K562 (cell line): ENCODE results near the gene C5orf52. TPM values are rescaled to one million over a fixed set of nuclear protein-coding genes. Genes with fewer than 3 reads are reported as not detected.

Source experiments
- MGA ChIP-seq: fragments of 450-650 bp; IDR thresholded peaks from 2 replicates; pipeline ENCODE4 v1.6.1; 2016; ENCODE audit warnings: mild to moderate bottlenecking, moderate library complexity
- MTF1 ChIP-seq: fragments of 250-450 bp; sonication (Bioruptor Pico); IDR thresholded peaks from 2 replicates; pipeline ENCODE4 v1.9.0; 2021; ENCODE audit warnings: moderate library complexity, mild to moderate bottlenecking, inconsistent platforms, borderline replicate concordance
- polyA plus RNA-seq, 8 experiments: library from polyadenylated mRNA; depleted of rRNA in 4 of 8; stranded (reverse) in 5 of 8; unstranded in 3 of 8; fragments of >200 nt; fragmentation: Nextera tagmentation in 2 of 8; fragmentation: Illumina TruSeq in 1 of 8; extraction: Ambion mirVana in 2 of 8; extraction: Trizol in 1 of 8; gene quantifications; 2 replicates each; pipeline versions ENCODE4 v1.2.1 to v1.2.3, GENCODE V29; 2011 to 2014; ENCODE audit warnings: inconsistent platforms in 1 of 8, missing spikeins in 1 of 8
- total RNA-seq, 7 experiments: library from RNA; depleted of rRNA in 6 of 7; stranded (reverse); fragments of >200 nt in 6 of 7; fragmentation: Illumina TruSeq in 2 of 7; extraction: Trizol in 2 of 7; gene quantifications; 2 replicates each; pipeline versions ENCODE4 v1.2.1 to v1.2.3, GENCODE V29; 2011 to 2021; ENCODE audit warnings: low replicate concordance in 1 of 7

C5orf52 gene
- total and polyA plus RNA-seq, 9 of the 15 experiments (the other 6 are each of a cell fraction or from before 2014, with no cell fraction given), result not detected

- TF ChIP-seq MGA, result no peak
- no peak for TF ChIP-seq MTF1 (CRISPR knock-in tag)
These were observed 44.5 kb upstream of the C5orf52 start (continued) for GRCh38 chr5:157626831-157627230.
